Measurements from ENCODE around the gene ZNF319.
"Not testable (repeated sequence)": the region's sequence is repeated elsewhere in the genome, so short reads cannot be mapped to it uniquely, and the experiment has no call there.

The ZNF319 gene

DNA sequence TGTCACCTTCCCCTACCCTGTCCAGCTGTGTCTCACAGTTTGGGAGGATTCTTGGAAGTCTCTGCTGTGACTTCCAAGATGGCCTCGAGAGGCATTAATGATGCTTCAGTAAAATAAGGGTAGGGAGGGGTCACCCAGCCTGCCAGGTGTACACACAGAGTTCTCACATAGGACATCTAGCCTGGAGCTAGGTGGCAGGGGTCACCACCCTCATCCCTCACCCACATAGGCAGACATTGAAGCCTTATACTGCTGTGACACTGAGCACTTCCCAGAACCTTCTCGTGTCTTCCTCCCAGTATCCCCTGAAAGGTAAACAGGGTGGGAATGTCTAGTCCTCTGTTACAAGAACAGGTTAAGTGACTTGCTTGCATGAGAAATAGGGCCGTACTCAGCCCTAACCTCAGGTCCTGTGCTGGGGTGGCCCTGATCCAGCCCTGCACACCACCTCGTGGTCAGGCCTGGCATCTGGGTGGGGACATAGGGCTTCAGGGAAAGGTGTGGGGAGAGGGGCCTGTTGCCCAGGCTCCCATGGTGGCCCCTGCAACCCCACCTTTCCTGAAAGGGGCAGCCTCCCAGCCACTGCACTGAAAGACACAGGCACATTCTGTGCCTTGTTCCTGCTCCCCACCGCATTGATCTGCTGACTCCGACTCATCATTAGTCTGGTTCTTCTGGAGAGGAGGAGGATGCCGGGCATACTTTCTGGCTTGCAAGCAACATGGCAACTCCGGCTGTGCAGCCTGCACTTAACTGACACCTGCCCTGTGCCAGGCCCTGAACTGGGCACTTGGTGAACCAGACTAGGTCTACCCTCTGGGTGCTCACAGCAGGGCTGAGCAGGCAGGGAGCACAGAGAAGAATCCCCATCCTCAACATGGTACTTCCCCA is 21.4 kb upstream of the ZNF319 start:
- no peak for DNase-seq (ENCODE audit: low read depth in 2 of 2)

DNA sequence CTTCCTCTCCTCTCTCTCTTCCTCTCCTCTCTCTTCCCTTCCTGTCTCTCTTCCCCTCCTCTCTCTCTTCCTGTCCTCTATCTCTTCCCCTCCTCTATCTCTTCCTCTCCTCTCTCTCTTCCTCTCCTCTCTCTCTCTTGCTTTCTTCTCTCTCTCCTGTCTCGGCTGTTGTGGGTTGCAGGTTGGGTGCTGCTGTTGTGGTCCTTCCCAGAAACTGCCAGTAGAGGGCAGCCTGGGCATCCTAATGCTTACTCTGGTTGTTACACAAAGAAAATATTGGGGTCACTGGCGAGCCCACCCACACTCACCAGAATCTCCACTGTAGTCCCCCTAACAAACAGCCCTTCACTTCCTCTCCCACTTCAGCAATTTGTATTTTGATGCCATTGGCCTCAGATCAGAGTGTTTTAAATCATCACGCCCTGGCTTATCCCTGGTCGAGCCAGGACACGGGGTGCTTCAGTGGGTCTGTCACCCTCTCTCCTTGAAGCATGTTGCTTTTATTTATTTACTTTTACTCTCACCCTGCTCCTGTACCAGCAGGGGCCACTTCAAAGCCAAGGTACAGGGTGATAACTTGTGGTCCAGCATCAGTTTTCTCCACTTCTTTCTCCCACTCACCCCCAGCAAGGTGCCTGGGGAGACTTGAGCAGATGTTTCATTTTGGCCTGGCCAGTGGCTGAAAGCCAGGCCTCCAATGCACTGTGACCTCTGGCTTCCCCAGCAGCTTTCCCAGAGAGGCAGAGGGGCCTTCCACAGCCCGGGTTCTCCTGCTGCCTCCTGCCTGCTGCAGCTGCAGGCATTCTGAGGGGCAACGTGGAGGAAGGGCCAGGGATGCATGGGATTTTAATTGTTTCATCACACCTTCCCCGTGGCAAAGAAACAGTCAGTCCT is 20.4 kb upstream of the ZNF319 start:
- DNase-seq (ENCODE audit: low read depth in 2 of 2), result no peak

GRCh38 chr16:58019866-58020538 is 19.5 kb upstream of the ZNF319 start:
- DNase-seq (ENCODE audit: low read depth in 2 of 2), result no peak

DNA sequence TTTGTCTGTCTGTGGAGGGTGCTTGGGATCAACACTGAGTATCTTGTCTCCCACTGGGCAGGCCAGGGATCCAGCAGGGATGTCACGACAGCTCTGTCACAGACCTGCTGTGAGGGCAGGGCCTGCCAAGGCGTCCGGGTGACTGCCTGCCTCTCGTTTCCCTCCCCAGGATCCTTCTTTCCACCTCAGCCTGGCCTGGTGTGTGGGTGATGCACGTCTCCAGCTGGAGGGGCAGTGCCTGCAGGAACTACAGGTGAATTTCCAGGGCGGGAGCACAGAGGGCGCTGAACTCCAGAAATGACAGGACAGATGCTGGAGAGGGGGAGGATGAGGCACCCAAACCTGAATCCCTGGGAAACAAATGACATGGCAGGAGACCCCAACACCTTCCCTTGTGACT is 18.3 kb upstream of the ZNF319 start:
- DNase-seq (ENCODE audit: low read depth in 2 of 2), result no peak

- DNase-seq (ENCODE audit: low read depth in 2 of 2), result no peak
These were observed 16.5 kb upstream of the ZNF319 start for GRCh38 chr16:58016840-58017446.

GRCh38 chr16:58013201-58013956 is 12.9 kb upstream of the ZNF319 start:
- no peak for DNase-seq (ENCODE audit: low read depth in 2 of 2)

DNA sequence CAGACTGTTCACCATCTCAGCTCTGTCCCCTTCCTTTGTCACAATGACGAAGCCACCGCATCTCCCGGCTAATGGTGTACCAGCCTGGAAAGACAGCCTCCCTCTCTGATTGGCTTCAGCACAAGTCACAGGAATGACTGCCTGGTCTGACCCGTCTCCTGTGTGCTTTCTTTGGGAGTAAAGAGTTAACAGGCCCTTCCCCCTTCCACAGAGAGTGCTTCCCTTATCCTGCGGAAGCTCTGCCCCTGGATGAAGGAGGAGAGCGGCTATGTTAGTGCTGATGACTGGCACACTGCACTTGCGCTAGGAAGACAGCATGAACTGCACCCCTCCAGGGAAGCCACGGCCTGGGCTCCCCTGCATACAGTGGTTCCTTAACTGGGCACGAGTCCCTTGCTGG is 12.0 kb upstream of the ZNF319 start:
- no peak for DNase-seq (ENCODE audit: low read depth in 2 of 2)

DNA sequence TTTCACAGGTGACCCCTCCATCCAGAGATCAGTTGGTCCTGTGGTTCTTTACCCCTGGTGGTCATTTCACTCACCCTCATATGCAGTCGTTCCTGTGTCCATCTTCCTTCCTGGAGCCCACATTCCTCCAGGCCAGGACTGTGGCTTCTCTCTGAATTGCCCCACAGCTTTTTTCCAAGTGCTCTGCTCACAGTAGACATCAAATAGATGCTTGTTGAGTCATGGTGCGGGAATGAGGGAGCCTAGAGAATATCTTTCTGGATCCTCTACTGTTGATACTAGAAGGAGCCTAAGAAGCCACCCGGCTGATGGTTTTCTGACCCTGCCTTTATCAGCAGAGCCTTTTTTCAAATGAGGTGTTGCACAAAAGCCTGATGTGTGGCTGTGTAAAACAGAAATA is 11.2 kb upstream of the ZNF319 start:
- DNase-seq (ENCODE audit: low read depth in 2 of 2), result no peak

DNA sequence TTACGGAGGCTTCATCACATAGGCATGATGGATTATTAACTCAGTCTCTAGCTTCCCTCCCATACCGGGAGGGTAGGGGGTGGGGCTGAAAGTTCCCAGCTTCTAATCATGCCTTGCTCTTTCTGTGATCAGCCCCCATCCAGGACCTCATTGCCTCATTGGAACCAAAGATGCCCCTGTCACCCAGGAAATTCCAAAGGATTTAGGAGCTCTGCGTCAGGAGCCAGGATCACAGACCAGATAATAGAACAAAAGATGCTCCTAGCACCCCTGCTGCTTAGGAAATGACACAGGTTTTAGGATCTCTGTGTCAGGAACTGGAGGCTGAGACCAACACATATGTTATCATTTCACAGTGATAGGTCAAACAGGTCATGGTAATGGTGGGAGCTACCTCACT is 10.4 kb upstream of the ZNF319 start:
- DNase-seq (ENCODE audit: low read depth in 2 of 2), result no peak

DNA sequence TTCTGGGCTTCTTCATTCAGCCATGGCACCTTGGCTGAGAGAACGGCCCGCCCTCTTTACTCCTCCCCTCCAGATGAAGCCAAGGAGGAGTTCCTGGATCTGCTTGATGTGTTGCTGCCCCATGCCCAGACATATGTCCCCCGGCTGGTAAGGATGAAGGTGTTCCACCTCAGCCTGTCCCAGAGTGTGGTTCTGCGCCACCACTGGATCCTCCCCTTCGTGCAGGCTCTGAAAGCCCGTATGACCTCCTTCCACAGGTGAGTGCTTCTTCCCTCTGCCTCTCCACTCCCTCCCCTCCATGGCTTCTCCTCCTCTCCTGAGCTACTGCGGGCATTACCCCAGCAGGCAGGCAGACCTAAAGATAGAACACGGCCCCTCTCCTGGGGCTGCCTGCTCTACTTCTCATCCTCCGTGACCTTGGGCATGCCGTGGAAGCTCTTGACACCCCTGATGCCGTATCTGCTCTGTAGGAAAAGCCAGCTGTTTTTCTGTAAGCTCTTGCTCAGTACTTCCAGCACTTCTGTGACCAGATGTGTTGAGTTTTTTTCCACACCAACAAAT is 9.5 kb upstream of the ZNF319 start:
- no peak for DNase-seq (ENCODE audit: low read depth in 2 of 2)

- not testable (repeated sequence) for DNase-seq (ENCODE audit: low read depth in 2 of 2)
These were observed 4.3 kb upstream of the ZNF319 start for GRCh38 chr16:58004736-58005135.

- no peak for DNase-seq (ENCODE audit: low read depth in 2 of 2)
These were observed 2.5 kb upstream of the ZNF319 start for GRCh38 chr16:58002936-58003335.

DNA sequence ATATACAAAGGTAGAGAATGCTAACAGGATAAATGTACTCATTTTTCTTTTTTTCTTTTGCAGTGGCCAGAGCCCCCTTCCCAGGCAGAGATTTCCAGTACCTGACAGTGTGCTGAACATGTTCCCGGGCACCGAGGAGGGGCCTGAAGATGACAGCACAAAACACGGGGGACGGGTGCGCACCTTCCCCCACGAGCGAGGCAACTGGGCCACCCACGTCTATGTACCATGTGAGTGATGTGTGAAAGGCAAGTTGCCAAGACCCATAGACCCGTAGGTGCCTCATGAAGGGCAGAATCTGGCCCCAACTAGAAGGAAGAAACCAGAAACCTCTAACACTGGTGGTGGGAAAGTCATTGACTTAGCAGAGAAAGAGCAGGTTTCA is 1.9 kb upstream of the ZNF319 start:
- DNase-seq (ENCODE audit: low read depth in 2 of 2), result no peak

DNA sequence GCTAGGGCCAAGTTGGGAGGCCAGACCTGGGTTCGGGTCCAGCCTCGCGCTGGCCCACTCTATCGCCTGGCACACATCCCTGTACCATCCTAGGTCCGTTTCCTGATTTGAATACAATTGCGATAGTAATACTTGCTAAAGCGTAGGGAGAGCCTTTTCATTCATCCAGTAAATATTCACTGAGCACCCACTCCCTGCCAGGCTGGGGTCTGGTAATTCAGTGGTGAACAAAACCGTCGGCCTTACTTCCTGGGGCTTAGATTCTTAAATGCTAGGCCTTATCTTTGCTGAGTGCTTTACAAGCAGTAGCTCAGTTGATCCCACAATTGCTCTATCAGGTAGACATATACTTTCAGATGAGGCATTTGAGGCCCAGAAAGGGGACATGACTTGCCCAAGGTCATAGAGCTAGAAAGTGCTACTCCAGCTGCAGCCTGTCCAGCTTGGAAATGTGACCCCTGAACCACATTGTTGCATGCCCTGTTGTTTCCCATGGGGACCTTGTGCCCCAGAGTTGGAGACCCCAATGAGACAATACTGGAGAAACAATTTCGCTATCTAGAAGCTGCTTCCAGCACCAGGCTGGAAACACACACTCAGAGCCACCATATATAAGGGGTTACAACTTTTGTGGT is 1.4 kb upstream of the ZNF319 start:
- DNase-seq (ENCODE audit: low read depth in 2 of 2), result no peak

DNA sequence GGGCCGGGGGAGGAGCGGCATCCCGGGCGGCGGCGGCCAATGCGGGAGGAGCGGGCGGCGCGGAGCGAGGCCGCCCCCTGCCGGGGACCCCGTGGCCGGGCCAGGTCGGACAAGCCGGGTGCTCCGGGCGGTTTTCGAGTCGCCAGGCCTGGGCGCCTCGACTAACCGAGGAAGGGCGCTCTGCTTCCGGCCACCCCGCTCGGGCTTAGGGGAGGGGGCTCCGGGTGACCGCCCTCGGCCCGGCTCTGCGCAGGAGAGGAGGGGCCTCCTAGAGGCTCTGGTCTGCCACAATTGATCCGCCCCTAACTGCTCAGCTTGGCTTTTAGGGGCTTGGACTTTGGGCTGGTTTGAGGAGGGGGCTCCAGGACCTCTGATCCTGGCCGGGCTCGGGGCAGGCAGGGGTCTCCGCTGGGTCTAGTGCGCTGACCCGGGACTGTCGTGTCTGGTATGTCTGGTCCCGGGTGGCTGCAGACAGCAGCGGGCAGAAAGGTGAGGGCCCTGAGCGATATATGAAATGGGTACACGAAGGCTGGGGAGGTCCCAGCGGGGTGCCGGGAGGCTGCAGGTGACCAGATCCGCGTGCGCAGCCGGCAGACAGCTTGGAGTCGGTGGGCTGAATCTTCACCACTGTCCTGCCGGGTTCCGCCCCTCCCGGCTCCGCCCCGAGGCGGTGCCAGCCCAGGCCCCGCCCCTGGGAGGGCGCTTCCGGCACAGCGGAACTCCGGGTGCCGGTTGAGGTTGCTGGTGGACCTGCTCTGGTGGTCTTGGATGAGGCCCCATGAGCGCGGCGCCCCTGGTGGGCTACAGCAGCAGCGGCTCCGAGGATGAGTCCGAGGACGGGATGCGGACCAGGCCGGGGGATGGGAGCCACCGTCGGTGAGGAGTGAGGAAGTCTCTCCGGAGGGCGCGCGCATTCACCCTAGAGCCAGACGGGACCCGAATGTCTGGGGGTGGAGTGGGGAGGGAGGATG is 519 bp upstream of the ZNF319 start, which contains the start of gene USB1:
Gene USB1, plus strand, starts transcription at position 702 of the 971 bp plus-strand sequence. Its CDS starts 77 bp downstream, at position 779.
- DNase-seq (ENCODE audit: low read depth in 2 of 2), result peak; percentile 78

DNA sequence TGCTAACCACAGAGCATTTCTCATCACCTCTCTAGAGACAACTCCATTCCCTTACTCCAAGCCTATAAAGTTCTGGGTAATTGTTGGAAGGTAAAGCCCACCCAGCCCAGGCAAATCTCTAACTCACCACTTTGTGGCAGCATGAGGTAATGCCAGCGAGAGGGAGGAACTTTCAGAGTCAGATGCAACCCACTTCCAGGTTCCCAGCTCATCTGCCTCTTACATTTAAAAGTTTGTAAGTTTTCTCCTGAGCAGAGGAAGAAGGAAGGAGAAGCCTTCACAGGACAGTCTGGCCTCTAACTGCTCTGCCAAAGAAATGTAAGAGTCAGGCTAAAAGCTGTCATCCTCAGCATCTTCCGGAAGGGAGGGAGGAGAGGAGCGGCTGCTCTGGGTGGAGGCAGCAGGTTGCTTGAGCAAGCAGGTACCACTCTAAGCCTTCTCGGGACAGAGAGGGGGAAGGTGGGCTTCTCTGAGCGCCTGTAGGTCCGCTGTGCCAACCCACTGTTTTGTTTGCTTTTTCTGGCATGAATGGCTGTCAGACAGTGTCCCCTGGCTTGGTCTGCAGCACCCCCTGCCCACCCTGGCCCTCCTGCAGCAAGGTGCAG is 1.0 kb downstream of the ZNF319 start:
- peak in 1 of 2 donors; percentile 14 for DNase-seq (ENCODE audit: low read depth in 2 of 2)

DNA sequence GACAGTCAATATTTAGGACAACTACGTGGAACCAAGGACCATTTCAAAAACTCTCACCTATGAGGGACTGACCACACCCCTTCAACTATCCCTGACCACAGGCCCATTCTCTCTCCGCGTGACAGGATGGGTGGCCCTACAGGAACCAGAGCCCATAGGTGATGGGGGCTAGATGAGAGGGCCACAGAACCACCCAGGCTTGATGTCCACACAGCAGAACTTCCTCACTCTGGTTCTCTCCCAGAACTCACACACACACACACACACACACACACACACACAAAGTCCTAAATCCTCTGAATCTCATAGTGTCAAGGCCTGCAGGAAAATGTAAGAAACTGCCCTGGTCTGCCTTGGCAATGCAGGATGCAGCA is 1.5 kb downstream of the ZNF319 start:
- DNase-seq (ENCODE audit: low read depth in 2 of 2), result no peak

DNA sequence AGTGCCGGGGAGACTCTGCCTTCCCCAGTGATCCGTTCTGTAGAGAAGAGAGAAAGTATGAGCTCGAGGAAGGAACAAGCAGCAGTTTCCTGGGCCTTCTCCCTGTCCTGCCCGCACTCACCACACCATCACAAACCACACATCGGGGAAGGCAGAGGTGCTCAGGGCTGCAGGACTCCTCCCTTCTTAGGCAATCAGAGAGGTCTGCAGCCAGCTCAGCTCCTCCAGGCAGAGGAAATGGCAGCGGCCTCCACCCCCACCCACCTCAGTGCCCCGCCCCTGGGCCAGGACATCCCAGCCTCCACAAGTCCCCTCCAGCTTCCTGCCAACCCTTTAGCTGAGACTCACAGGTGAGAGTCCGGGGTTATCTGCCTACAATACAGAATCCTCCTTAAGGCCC is 2.0 kb downstream of the ZNF319 start:
- peak; percentile 53 to 57 for DNase-seq (ENCODE audit: low read depth in 2 of 2)

Data from stimulated activated CD8-positive, alpha-beta memory T cell treated with anti-CD3 and anti-CD28 coated beads, Interleukin-15, amount 100 ng/mL, for 48 hours (primary cell).